Activated T-cell treated with anti-CD3 and anti-CD28 coated beads, Interleukin-2, amount 50 U/mL, for 4 hours (primary cell): Measurements from ENCODE around the gene CTSA. TPM values are rescaled to one million over a fixed set of nuclear protein-coding genes. Genes with fewer than 3 reads are reported as not detected.

Experiments used
- ATAC-seq, 2 donors: fragments of 200-7000 bp; cut with Tn5 transposase; one replicate each; pipeline ENCODE4 v1.10.0; 2021
- DNase-seq: peaks from one replicate; pipeline ENCODE4 v3.0.0-alpha.2; 2020
- H3K27me3 Mint-ChIP-seq: one replicate; pipeline ENCODE4 v1.8.0; 2021; ENCODE audit warnings: low read depth, mixed read lengths
- H3K36me3 Mint-ChIP-seq: one replicate; pipeline ENCODE4 v1.8.0; 2022; ENCODE audit warnings: mixed read lengths; ENCODE audit not compliant: insufficient read depth
- H3K4me1 Mint-ChIP-seq: one replicate; pipeline ENCODE4 v1.8.0; 2021; ENCODE audit warnings: low read depth, mixed read lengths
- H3K4me3 Mint-ChIP-seq: one replicate; pipeline ENCODE4 v1.8.0; 2021; ENCODE audit warnings: mild to moderate bottlenecking, moderate library complexity, mixed read lengths
- H3K9me3 Mint-ChIP-seq: one replicate; pipeline ENCODE4 v1.8.0; 2021; ENCODE audit warnings: mixed read lengths
- total RNA-seq, 3 donors: library from RNA; stranded (reverse); gene quantifications; one replicate each; pipeline ENCODE4 v1.2.1, GENCODE V29; 2021

CTSA gene
- total RNA-seq, 3 donors from 2014 or later: 56.5 to 63.1 (median 57.3) TPM

DNA sequence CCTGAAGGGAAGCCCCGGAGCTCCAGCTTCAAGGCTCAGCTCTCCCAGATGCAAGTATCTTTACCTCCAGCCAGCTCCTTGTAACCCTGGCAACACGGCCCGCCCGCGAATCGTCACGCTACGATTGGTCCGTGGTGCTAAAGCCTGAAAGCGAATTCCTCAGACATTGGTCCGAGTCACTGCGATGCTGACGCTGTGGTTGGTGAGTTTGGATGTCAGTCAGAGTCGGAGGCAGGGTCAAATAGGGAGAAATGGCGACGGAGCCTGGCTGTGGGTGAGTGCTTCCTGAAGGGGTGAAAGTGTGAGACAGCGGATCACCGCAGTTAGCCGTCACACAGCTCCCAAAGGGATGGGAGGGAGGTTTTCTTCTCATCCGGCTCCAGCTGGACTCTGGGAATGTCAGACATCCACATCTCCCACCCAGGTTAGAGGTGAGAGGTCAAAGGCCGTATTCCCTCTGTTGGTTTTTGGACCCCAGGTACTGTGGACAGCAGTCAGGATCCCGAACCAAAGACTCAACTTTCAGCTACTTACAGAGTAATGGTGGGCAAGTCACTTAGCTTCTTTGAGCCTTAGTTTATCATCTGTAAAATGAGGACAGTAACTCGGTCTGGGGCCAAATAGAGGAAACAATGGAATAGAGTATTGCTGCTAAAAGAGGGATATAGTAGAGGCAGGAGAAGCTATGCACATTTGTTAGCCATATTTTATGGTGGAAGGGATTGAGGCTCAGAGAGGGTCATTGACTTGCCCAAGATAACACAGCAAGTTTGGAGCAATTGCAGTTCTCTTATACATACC is 9.9 kb upstream of the CTSA start, which contains the start of gene ZSWIM1:
TSS of gene ZSWIM1 (plus strand) at position 240 of the 801 bp plus-strand sequence. CDS start 1,366 bp downstream, outside the sequence.
- Mint-ChIP-seq H3K27me3 (no peaks in the 10 kb centered on the region), H3K4me3 (peak within 1 kb of the TSS; percentile 89), H3K36me3 (peaks cover 19% of the 10 kb centered on the region), H3K9me3 (no peaks in the 10 kb centered on the region), H3K4me1 (peaks cover 40% of the 10 kb centered on the region)
- DNase-seq (peak; percentile 98), ATAC-seq (peak; percentile 99)

DNA sequence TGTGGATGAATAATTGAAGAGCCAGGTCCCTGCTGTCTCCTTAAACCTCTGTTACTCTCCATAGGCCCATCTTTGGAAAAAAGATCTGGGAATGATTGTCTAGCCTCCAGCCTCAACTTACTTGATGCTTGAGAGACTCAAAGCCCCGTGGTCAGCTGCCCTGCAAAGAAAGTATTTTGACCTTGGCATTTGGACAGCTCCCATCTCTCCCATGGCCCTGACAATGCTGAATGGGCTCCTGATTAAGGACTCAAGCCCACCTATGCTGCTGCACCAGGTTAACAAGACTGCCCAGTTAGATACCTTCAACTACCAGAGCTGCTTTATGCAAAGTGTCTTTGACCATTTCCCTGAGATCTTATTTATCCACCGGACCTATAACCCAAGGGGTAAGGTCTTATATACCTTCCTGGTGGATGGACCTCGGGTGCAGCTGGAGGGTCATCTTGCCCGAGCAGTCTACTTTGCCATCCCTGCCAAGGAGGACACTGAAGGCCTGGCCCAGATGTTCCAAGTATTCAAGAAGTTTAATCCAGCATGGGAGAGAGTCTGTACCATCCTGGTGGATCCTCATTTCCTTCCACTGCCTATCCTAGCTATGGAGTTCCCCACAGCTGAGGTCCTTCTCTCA is 8.6 kb upstream of the CTSA start:
- no peak for DNase-seq
- H3K4me1 Mint-ChIP-seq: peaks cover 44% of the 10 kb centered on the region
- H3K4me3 Mint-ChIP-seq: peak overlapping the region; percentile 56
- no peak for ATAC-seq
- H3K36me3 Mint-ChIP-seq: peaks cover 16% of the 10 kb centered on the region
- no peaks in the 10 kb centered on the region for H3K9me3 Mint-ChIP-seq
- no peaks in the 10 kb centered on the region for H3K27me3 Mint-ChIP-seq

DNA sequence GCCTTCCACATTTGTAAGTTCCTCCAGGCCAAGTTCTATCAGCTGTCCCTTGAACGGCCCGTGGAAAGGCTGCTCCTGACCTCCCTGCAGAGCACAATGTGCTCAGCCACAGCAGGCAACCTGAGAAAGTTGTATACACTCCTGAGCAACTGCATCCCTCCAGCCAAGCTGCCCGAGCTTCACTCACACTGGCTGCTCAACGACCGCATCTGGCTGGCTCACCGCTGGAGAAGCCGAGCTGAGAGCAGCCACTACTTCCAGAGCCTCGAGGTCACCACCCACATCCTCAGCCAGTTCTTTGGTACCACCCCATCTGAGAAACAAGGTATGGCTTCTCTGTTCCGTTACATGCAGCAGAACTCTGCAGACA is 8.1 kb upstream of the CTSA start:
- ATAC-seq (no peak), DNase-seq (no peak)
- Mint-ChIP-seq H3K27me3 (no peaks in the 10 kb centered on the region), H3K4me3 (peak overlapping the region; percentile 56), H3K4me1 (peaks cover 44% of the 10 kb centered on the region), H3K36me3 (peaks cover 16% of the 10 kb centered on the region), H3K9me3 (no peaks in the 10 kb centered on the region)

DNA sequence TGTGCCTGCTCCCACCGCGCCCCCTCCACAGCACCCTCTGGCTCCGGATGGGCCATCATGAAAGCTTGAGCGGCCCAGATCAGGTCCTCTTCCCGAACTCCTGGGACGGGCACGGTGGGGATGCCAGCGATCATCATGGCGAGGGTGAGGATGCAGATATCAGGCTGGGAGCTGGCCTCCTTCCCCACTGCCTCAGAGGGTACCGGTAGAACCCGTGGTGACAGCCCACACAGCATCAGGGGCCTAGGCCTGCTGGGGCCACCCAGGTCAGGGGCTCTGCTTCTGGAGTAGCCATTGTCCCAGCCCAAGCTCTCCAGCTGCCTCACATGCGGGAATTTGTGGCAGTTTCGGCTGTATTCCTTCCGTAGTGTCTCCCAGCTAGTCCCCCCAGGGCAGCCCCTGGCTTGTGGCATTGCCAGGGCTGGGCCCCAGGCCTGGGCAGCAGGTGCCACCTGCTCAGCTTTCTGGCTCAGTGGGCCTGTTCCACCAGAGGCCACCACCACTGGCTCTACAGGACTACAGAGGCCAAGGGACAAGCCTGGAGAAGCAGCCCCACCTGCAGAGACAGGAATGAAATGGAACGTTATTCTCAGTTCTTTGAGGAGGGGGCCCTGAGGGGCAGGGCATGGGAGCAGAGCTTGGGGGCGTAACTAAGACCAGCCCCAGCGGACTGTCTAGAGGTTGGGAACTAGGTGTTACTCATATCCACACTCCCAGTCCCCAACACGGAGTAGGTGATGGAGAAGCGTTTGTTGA is 4.4 kb upstream of the CTSA start:
- Mint-ChIP-seq H3K4me3 (no peak overlapping the region), H3K27me3 (no peaks in the 10 kb centered on the region), H3K36me3 (peaks cover 15% of the 10 kb centered on the region), H3K4me1 (peaks cover 46% of the 10 kb centered on the region), H3K9me3 (no peaks in the 10 kb centered on the region)
- no peak for ATAC-seq
- no peak for DNase-seq

DNA sequence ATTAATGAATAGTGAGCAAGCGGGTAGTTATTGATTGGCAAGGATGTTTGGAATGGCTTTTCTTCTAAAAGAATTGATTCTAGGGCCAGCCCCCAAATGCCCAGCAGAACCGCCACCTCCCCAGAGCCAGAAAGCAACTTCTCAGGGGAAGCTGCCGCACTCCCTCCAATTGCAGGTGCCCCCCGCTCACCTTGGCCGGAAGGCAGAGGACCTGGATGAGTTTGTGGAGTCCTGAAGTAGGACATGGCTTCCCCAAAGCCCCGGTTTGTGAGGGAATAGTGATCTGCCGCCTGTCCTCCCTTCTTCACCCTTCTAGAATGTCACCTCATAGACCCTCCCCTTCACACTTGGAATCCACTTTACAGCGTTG is 3.8 kb upstream of the CTSA start, which contains the start of gene SPATA25:
TSS of gene SPATA25 (minus strand) at position 277 of the 370 bp plus-strand sequence. CDS start at position 245, 32 bp downstream.
- peaks cover 15% of the 10 kb centered on the region for H3K36me3 Mint-ChIP-seq
- DNase-seq (no peak), ATAC-seq (no peak)
- H3K4me3 Mint-ChIP-seq: no peak within 1 kb of the TSS
- H3K27me3 Mint-ChIP-seq: no peaks in the 10 kb centered on the region
- H3K9me3 Mint-ChIP-seq: no peaks in the 10 kb centered on the region
- peaks cover 46% of the 10 kb centered on the region for H3K4me1 Mint-ChIP-seq

DNA sequence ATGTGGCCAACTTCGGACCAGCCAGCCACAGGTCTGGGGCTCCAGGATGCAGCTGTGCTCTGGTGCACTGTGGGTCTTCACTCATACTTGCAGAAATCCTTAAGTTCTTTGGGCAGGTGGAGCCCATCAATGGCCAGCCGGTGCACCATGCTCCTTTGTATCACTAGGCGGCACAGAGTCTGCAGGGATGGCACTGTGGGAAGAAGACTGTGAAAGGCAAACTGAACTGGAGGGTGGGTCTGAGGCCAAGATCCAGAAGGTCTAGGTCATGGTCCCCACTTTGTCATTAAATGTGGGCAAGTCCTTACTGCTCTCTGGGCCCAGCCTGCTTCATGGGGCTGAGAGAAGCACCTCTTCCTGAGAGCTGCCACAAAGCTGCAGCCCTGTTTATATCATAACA is 2.5 kb upstream of the CTSA start:
- Mint-ChIP-seq H3K36me3 (peaks cover 4% of the 10 kb centered on the region), H3K9me3 (no peaks in the 10 kb centered on the region), H3K4me3 (no peak overlapping the region), H3K4me1 (peaks cover 46% of the 10 kb centered on the region), H3K27me3 (no peaks in the 10 kb centered on the region)
- no peak for ATAC-seq
- no peak for DNase-seq

DNA sequence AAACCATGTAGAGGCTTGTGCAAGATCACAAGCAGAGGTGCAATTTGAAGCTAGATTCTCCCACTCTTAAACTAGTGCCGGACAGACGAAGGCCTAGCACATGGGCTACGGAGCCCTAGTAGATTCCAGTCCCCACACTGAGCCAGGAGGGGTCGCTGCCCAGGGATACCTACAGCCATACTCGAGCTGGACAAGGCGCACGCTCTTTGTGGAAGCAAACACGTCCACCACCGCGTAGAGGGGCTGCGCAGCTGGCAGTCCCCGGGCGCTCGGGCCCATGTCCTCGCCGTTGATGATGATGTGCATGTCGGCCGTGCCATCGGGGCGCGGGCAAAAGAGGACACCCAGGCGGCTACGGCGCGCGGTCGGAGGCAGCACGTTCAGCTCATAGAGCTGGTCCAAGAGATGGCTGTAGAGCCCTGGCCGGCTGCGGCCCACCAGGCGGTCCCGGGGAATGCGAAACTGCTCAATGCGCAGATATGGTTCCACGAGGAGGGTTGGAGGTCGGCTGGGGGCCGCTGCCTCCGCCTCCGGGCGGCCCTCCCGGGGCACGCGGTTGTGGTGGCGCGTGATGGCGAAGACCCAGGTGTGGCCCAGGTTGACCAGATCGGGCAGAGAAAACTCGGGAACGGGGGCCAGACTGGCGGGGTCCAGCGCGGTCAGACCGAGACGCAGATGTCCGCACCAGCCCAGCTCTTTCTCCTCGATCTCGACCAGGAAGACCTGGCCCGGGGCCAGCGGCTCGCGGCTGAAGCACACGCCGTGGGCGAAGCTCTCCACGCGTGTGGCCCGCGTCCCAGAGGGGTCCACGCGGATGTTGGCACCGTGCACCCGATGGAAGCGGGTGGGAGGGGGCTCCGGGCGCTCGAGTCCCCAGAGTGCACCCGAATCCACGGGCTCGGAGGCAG is 804 bp upstream of the CTSA start:
- Mint-ChIP-seq H3K4me1 (peaks cover 41% of the 10 kb centered on the region), H3K9me3 (no peaks in the 10 kb centered on the region), H3K27me3 (no peaks in the 10 kb centered on the region), H3K36me3 (peaks cover 8% of the 10 kb centered on the region), H3K4me3 (peak overlapping the region; percentile 89)
- DNase-seq (peak; percentile 37), ATAC-seq (peak; percentile 19)

DNA sequence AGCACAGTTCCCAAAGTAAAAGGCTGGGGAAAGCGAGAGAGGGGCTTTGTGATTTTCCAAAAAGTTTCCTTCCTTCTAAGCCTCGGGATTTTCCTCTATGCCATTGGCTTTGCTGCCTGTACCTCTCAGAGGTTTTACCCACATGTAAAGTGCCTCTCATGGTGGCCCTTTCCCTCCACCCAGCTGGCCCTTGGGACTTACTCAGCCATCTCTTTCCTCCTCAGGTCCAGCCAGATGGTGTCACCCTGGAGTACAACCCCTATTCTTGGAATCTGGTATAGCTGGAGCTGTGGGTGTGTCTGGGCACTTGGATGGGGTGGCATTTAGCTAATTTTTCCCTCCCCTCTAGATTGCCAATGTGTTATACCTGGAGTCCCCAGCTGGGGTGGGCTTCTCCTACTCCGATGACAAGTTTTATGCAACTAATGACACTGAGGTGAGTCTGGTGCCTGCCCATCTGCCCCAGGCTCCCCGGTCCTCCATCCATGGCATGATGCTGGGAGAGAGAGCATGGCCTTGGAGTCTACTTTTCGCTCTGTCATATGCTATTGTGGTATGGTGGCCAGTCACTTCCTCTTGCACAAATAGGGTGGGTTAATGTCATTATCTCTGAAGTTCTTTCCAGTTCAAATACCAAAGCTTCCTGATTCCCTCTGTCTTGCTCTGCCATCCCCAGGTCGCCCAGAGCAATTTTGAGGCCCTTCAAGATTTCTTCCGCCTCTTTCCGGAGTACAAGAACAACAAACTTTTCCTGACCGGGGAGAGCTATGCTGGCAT is 1.1 kb downstream of the CTSA start:
- H3K36me3 Mint-ChIP-seq: peaks cover 8% of the 10 kb centered on the region
- H3K4me3 Mint-ChIP-seq: peak overlapping the region; percentile 89
- no peak for ATAC-seq
- H3K9me3 Mint-ChIP-seq: no peaks in the 10 kb centered on the region
- H3K27me3 Mint-ChIP-seq: no peaks in the 10 kb centered on the region
- DNase-seq: no peak
- peaks cover 35% of the 10 kb centered on the region for H3K4me1 Mint-ChIP-seq

DNA sequence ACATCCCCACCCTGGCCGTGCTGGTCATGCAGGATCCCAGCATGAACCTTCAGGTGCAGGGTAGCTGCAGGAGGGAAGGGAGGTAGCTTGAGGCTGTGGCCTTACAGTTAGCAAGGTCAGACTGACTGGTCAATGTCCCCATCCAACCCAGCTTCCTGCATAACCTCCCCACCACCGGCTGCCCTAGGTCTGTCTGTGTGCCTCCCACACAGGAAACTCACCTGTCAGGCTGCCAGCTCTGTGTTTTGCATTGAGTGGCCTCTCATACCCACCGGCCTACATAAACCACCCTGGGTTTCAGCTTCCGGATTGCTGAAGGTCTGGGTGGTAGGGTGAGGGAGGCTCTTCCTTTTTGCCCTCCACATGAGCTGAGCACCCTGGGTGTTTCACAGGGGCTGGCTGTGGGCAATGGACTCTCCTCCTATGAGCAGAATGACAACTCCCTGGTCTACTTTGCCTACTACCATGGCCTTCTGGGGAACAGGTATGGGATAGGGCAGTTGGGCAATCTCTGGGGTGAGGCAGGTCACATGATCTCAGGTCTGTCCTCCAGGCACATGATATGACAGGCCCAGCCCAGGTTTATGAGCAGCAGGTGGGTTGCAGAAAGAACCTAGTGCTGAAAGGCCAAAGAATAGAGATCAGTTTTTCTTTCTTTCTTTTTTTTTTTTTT is 1.8 kb downstream of the CTSA start:
- ATAC-seq (no peak), DNase-seq (no peak)
- Mint-ChIP-seq H3K4me3 (peak overlapping the region; percentile 89), H3K4me1 (peaks cover 35% of the 10 kb centered on the region), H3K9me3 (no peaks in the 10 kb centered on the region), H3K36me3 (peaks cover 16% of the 10 kb centered on the region), H3K27me3 (no peaks in the 10 kb centered on the region)

DNA sequence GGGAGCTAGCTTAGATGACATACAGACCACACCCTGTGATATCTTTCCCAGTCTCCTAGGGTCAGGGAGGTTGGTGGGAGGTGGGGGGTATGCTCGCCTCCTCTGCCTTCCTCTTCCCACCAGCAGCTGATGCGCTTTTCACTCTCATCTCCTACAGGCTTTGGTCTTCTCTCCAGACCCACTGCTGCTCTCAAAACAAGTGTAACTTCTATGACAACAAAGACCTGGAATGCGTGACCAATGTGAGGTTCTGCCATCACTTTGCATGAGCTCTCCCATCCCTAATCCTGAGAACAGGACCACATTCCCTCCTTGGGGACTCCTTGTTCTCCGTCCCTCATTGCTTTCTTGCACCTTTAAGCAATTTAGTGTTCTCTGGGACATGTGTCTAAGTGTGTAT is 2.7 kb downstream of the CTSA start:
- Mint-ChIP-seq H3K27me3 (no peaks in the 10 kb centered on the region), H3K4me3 (no peak overlapping the region), H3K9me3 (no peaks in the 10 kb centered on the region), H3K36me3 (peaks cover 19% of the 10 kb centered on the region), H3K4me1 (peaks cover 35% of the 10 kb centered on the region)
- ATAC-seq (no peak), DNase-seq (no peak)

DNA sequence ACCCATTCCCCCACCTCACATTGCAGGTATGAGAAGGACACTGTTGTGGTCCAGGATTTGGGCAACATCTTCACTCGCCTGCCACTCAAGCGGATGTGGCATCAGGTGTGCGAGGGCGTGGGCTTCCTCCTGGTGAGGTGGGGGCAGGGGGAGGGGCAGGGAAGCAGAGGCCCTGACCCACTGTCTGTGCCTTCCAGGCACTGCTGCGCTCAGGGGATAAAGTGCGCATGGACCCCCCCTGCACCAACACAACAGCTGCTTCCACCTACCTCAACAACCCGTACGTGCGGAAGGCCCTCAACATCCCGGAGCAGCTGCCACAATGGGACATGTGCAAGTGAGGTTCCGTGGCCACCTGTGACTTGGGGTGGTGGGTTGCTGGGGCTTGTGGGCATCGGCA is 3.7 kb downstream of the CTSA start:
- H3K9me3 Mint-ChIP-seq: no peaks in the 10 kb centered on the region
- peaks cover 22% of the 10 kb centered on the region for H3K36me3 Mint-ChIP-seq
- peaks cover 32% of the 10 kb centered on the region for H3K4me1 Mint-ChIP-seq
- H3K27me3 Mint-ChIP-seq: no peaks in the 10 kb centered on the region
- DNase-seq (no peak), ATAC-seq (no peak)
- H3K4me3 Mint-ChIP-seq: no peak overlapping the region

DNA sequence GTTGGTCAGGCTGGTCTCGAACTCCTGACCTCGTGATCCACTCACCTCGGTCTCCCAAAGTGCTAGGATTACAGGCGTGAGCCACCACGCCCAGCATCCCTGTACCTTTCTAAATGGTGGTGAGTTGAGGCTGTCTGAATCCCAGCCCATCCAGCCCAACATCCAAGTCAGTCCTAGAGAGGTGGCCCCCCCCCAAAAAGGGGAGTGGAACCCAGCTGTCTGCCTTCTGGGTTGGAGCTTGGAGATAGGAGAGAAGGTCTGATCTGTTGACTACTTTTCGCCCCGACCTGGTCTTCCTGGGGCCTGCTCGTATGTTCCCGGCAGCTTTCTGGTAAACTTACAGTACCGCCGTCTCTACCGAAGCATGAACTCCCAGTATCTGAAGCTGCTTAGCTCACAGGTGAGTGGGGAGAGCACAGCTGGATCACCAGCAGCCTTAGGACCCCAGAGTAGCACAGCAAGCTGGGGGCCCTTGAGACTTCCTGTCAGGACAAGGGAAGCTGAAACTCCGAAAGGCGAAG is 5.6 kb downstream of the CTSA start:
- H3K4me1 Mint-ChIP-seq: peaks cover 24% of the 10 kb centered on the region
- ATAC-seq (no peak), DNase-seq (no peak)
- peaks cover 22% of the 10 kb centered on the region for H3K36me3 Mint-ChIP-seq
- H3K4me3 Mint-ChIP-seq: no peak overlapping the region
- H3K27me3 Mint-ChIP-seq: no peaks in the 10 kb centered on the region
- no peaks in the 10 kb centered on the region for H3K9me3 Mint-ChIP-seq
